Measurements from ENCODE around the gene PTGFRN.

DNA sequence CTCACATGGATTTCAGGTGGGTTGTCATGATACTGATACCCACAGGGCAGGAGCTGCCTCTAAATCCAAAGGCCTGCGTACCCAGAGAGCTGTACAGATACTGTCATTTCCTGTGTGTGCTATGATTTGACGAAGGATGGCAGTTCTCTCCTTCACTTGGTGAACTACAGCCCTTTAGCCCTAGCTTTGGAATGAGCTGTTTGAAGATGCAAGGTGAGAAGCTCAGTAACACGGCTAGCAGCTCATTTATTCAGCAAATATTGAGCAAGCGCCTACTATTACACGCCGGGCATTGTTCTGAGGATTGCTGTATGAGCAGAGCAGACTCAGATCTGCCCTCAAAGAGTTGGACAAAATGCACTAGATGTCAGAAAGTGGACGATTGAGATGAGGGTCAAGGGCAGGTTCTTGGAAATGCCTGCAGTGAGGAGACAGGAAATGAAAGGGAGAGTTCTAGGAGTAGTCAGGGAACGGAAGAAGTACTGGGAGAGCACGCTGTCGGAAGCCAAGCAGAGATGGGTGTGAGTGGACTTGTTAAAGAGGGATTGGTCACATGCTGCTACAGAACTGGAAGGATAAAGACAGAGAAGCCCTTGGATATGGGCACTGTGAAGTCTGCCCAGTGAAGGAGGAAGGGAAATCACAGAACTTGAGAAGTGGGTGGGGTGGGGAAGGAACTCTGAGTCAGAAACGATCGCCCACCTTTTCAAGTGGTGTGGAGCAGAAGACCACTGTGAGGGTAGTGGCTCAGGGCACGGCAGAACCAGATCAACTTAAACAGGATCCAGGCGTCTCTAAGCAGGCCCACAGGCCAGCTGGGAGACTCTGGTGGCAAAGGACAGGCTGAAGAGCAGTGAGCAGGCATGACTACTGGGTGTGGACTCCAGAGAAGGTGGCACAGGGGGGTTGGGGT, 7.1 kb downstream of the PTGFRN start:
- no peak for TF ChIP-seq EZH2 (IDR thresholded peaks at IDR 0.05; ENCODE audit: low read length, unreplicated experiment)
- TF ChIP-seq, protein P1, sequence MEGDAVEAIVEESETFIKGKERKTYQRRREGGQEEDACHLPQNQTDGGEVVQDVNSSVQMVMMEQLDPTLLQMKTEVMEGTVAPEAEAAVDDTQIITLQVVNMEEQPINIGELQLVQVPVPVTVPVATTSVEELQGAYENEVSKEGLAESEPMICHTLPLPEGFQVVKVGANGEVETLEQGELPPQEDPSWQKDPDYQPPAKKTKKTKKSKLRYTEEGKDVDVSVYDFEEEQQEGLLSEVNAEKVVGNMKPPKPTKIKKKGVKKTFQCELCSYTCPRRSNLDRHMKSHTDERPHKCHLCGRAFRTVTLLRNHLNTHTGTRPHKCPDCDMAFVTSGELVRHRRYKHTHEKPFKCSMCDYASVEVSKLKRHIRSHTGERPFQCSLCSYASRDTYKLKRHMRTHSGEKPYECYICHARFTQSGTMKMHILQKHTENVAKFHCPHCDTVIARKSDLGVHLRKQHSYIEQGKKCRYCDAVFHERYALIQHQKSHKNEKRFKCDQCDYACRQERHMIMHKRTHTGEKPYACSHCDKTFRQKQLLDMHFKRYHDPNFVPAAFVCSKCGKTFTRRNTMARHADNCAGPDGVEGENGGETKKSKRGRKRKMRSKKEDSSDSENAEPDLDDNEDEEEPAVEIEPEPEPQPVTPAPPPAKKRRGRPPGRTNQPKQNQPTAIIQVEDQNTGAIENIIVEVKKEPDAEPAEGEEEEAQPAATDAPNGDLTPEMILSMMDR (conservative IDR thresholded peaks at IDR 0.05; ENCODE audit: low read depth, low read length), result no peak
